Tibial artery (tissue), 4 donors: ENCODE measurements around the gene PALLD.

ENCODE experiments used
- DNase-seq, 2 donors: peaks; one replicate each; pipeline ENCODE4 v3.0.0-alpha.2; 2019
- H3K27ac ChIP-seq, 2 donors: fragments of 200-600 bp; sonication (generic) in 1 of 2; 1 replicate in 1 of 2; 2 replicates in 1 of 2; pipeline ENCODE4 v1.5.1; 2018 to 2019; ENCODE audit warnings: mild to moderate bottlenecking in 1 of 2
- H3K27me3 ChIP-seq, 2 donors: fragments of 200-600 bp; sonication (generic) in 1 of 2; one replicate each; pipeline versions ENCODE4 v1.5.1 to v1.6.0; 2016 to 2019
- H3K36me3 ChIP-seq, 3 donors: fragments of 200-600 bp; sonication (generic) in 2 of 3; one replicate each; pipeline ENCODE4 v1.5.1; 2016 to 2019; ENCODE audit warnings: mild to moderate bottlenecking in 2 of 3
- H3K4me1 ChIP-seq, 4 donors: fragments of 200-600 bp; sonication (generic) in 2 of 4; 1 replicate in 3 of 4; 2 replicates in 1 of 4; pipeline ENCODE4 v1.5.1; 2016 to 2019
- H3K4me3 ChIP-seq, 2 donors: fragments of 200-600 bp; sonication (generic) in 1 of 2; 1 replicate in 1 of 2; 2 replicates in 1 of 2; pipeline ENCODE4 v1.5.1; 2018 to 2019; ENCODE audit warnings: mild to moderate bottlenecking in 2 of 2
- H3K9me3 ChIP-seq, 3 donors: fragments of 200-600 bp; sonication (generic) in 1 of 3; one replicate each; pipeline ENCODE4 v1.5.1; 2016 to 2019
- intact Hi-C: fragments of 100-400 bp; cut with DNase I; formaldehyde crosslinking; loops from one replicate; pipeline ENCODE4 v1.15.0; 2023; ENCODE audit warnings: low total_unique reads
- TF ChIP-seq, protein P1 (sequence below), 2 experiments: fragments of 200-600 bp in 1 of 2; fragments of 450-650 bp in 1 of 2; IDR thresholded peaks; one replicate each; pipeline ENCODE4 v1.5.1; 2017 to 2019; ENCODE audit warnings: antibody characterized with exemption in 2 of 2, mild to moderate bottlenecking in 1 of 2, moderate library complexity in 1 of 2

Gene PALLD

DNA sequence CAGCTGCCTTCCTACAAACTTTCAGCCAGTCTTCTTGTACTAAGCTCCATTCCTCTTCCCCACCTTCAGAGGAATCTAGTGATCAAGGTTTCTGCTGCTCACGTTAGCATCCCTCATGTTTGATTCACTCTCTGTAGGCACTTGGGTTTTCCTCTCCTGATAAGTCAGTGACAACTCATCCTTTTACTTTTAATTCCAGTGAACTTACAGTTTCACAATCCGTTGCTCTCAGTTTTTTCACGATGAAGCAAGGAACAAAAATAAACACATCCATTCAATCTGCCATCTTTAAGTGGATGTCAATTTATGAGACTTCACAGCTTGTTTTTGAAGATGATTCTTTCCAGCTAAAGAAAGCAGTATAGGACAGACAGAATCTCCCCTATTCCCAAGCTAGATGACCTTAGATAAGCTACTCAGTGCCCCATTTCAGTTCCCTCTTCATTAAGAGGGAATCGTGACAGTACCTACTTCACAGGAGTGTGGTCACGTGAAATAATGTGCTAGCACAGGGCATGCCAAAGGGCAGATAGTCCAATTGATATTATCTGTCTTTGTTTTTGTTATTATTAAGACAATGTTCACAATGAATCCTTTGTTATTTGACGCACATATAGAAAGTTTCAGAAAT lies 234.3 kb downstream of the PALLD start:
- Histone ChIP-seq H3K4me1 (peaks cover 0 to 22% (median 5%) of the 10 kb centered on the region in 4 donors), H3K9me3 (peaks cover 0 to 5% (median 0%) of the 10 kb centered on the region in 3 donors), H3K27ac (no peak overlapping the region), H3K4me3 (no peak overlapping the region), H3K36me3 (no peaks in the 10 kb centered on the region), H3K27me3 (no peaks in the 10 kb centered on the region)
- intact Hi-C loops: no loop called here
- TF ChIP-seq, protein P1, sequence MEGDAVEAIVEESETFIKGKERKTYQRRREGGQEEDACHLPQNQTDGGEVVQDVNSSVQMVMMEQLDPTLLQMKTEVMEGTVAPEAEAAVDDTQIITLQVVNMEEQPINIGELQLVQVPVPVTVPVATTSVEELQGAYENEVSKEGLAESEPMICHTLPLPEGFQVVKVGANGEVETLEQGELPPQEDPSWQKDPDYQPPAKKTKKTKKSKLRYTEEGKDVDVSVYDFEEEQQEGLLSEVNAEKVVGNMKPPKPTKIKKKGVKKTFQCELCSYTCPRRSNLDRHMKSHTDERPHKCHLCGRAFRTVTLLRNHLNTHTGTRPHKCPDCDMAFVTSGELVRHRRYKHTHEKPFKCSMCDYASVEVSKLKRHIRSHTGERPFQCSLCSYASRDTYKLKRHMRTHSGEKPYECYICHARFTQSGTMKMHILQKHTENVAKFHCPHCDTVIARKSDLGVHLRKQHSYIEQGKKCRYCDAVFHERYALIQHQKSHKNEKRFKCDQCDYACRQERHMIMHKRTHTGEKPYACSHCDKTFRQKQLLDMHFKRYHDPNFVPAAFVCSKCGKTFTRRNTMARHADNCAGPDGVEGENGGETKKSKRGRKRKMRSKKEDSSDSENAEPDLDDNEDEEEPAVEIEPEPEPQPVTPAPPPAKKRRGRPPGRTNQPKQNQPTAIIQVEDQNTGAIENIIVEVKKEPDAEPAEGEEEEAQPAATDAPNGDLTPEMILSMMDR (IDR thresholded peaks at IDR 0.05): no peak
- DNase-seq: no peak

DNA sequence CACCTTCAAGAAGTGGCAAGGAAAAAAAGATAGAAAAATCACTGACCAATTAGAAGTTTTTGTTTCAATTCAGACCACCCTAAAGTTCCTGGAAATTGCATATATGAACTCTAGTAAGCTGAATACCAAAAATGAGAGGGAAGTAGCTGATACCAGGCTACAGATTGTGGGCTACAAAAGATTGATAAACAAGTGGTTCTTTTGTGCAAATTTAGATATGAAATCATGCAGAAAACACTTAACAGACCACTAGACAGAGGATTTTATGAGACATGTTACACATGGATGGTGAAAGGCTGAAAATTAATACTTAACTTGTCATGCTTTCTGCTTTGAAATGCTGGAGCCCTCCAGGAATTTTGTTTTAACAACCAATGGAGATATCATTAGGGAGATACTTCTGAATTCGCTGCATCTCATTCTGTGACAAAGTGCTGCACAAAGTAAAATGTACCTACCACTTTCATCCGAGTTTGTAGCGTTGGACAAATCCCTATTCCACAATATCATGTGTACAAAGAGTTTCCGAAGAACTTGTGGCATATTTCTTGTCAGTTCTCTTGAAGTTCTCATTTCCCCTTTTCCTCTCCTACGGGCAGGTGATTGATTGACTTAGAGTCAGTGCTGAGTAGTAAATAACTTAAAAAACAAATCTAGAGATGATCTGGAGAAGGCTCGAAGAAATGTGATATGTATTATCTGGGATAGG lies 235.0 kb downstream of the PALLD start:
- intact Hi-C loops: no loop called here
- Histone ChIP-seq H3K27ac (no peak overlapping the region), H3K9me3 (peaks cover 0 to 5% (median 0%) of the 10 kb centered on the region in 3 donors), H3K36me3 (no peaks in the 10 kb centered on the region), H3K4me1 (peaks cover 0 to 19% (median 5%) of the 10 kb centered on the region in 4 donors), H3K27me3 (no peaks in the 10 kb centered on the region), H3K4me3 (no peak overlapping the region)
- TF ChIP-seq, protein P1 (IDR thresholded peaks at IDR 0.05): no peak
- no peak for DNase-seq

DNA sequence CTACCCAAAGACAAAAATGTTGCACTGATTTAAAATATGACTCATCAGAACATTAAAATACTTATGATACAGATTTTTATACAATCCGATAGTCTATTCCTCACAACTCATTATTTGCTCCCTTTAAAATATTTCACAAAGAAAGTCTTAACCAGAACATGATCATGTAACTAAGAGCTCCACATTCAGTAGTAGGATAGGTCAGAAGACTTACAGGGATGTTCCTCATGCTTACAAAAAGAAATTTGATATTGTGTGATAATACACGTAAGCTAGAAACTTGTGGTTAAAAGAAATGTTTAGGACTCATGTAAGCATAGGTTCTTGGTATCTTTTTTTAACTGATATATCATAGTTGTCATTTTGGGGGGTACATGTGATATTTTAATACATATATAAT lies 235.9 kb downstream of the PALLD start:
- Histone ChIP-seq H3K4me3 (no peak overlapping the region), H3K9me3 (peaks cover 0 to 3% (median 0%) of the 10 kb centered on the region in 3 donors), H3K36me3 (no peaks in the 10 kb centered on the region), H3K4me1 (peaks cover 0 to 19% (median 5%) of the 10 kb centered on the region in 4 donors), H3K27me3 (no peaks in the 10 kb centered on the region), H3K27ac (no peak overlapping the region)
- TF ChIP-seq, protein P1 (IDR thresholded peaks at IDR 0.05): no peak
- no peak for DNase-seq
- intact Hi-C loops: no loop called here

DNA sequence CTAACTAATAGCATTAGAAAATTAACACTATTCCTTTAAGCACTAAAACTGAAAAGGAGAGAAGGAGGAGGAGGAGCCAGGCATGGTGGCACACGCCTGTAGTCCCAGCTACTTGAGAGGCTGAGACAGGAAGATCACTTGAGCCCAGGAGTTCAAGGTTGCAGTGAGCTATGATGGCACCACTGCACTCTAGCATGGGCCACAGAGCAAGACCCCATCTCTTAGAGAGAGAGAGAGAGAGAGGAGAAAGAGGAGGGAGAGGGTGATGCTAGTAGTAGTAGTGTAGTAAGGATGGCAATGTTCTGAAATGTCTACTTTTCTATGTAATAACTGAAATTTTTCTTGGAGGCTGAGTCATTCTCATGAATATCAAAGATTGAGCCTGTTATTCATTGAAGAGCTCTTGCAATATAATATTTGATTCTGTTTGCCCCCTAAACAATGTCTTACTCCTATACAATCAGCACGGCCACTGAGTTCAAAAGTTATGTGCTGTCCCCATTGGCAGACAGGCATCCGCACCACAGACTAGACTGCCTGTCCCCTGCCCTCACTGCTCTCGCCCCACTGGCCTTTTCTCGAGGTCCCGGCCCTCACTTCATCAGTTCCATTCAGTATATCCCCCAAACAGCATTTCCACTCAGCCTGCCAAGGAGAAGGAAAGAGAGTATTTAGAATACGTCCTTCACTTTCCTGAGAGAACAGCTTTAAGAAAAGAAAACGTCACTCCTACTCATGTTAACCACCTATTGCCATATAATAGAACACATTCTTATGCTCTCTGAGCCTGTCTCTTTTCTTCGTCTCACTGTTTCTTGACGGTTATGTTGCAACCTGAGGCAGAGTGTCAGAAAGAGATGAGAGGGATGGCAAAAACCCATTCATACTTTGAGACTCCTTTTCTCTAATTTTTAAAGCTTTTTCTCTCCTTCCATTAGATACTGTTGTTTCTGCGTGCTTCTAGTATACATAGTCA lies 238.1 kb downstream of the PALLD start:
- H3K4me1 ChIP-seq: peaks cover 0 to 19% (median 5%) of the 10 kb centered on the region in 4 donors
- no peaks in the 10 kb centered on the region for H3K27me3 ChIP-seq
- TF ChIP-seq, protein P1 (IDR thresholded peaks at IDR 0.05): no peak
- no peaks in the 10 kb centered on the region for H3K36me3 ChIP-seq
- H3K9me3 ChIP-seq: no peaks in the 10 kb centered on the region
- no peak for DNase-seq
- intact Hi-C loops: no loop called here
- H3K4me3 ChIP-seq: peak overlapping the region in 1 of 2 donors; percentile 8
- H3K27ac ChIP-seq: peak overlapping the region; percentile 57 to 72

DNA sequence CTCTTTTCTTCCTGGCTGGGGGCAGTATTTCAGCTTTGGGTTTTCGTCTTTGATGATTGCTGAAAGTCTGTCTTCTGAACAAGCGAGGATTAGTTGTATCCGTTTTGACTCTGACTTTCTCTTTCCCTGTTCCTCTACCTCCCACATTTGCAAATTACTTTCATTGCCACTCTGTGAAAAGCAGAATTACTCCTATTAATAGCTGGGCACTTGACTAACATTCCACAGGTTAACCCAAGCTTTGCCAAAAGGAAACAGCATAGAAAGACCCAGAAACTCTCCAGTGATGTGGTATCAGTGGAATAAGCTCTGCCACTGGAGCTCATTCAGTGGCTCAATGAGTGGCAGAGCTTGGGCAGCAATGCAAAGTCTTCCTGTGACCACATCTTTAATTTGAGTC lies 238.9 kb downstream of the PALLD start:
- Histone ChIP-seq H3K36me3 (no peaks in the 10 kb centered on the region), H3K27ac (peak overlapping the region; percentile 57 to 72), H3K4me3 (peak overlapping the region in 1 of 2 donors; percentile 8), H3K9me3 (no peaks in the 10 kb centered on the region), H3K4me1 (peaks cover 0 to 19% (median 5%) of the 10 kb centered on the region in 4 donors), H3K27me3 (no peaks in the 10 kb centered on the region)
- intact Hi-C loops: no loop called here
- DNase-seq: no peak
- TF ChIP-seq, protein P1 (IDR thresholded peaks at IDR 0.05): no peak
